SU-DHL-6 (cell line): Measurements from ENCODE around the gene ME3.

ENCODE experiments used
- H2AFZ ChIP-seq: fragments of 200-600 bp; sonication (generic); 2 replicates; pipeline ENCODE4 v1.6.1; 2014; ENCODE audit warnings: low read depth, mild to moderate bottlenecking, moderate library complexity, mixed read lengths, antibody characterized with exemption, low read length; ENCODE audit not compliant: severe bottlenecking
- H3F3A ChIP-seq: fragments of 200-600 bp; shearing (Covaris generic); 2 replicates; pipeline ENCODE4 v1.6.0; 2016; ENCODE audit warnings: antibody characterized with exemption, mild to moderate bottlenecking; ENCODE audit not compliant: insufficient read depth
- H3K27ac ChIP-seq: fragments of 200-600 bp; sonication (generic); 2 replicates; pipeline ENCODE4 v1.5.1; 2016; ENCODE audit warnings: low read depth, mild to moderate bottlenecking, low read length, moderate library complexity, mixed read lengths
- H3K27me3 ChIP-seq: fragments of 200-600 bp; sonication (generic), shearing (Covaris generic); 2 replicates; pipeline ENCODE4 v1.6.0; 2014; ENCODE audit warnings: mild to moderate bottlenecking, low read length
- H3K36me3 ChIP-seq: fragments of 200-600 bp; sonication (generic); 2 replicates; pipeline ENCODE4 v1.6.1; 2014; ENCODE audit warnings: mild to moderate bottlenecking, low read length, mixed read lengths
- H3K4me2 ChIP-seq: fragments of 300-600, 200-600 bp; shearing (Covaris generic), sonication (generic); 2 replicates; pipeline ENCODE4 v1.6.0; 2014; ENCODE audit warnings: low read length, low read depth, mild to moderate bottlenecking; ENCODE audit not compliant: poor library complexity, severe bottlenecking
- H3K4me3 ChIP-seq: fragments of 200-600 bp; sonication (generic); 2 replicates; pipeline ENCODE4 v1.5.1; 2014; ENCODE audit warnings: antibody characterized with exemption, low read length, mild to moderate bottlenecking, mixed read lengths; ENCODE audit not compliant: insufficient read depth, poor library complexity, severe bottlenecking
- H3K79me2 ChIP-seq: fragments of 200-600 bp; sonication (generic); 2 replicates; pipeline ENCODE4 v1.6.1; 2014; ENCODE audit warnings: mild to moderate bottlenecking, low read length, moderate library complexity; ENCODE audit not compliant: insufficient read depth
- H3K9ac ChIP-seq: fragments of 200-600 bp; sonication (generic); 2 replicates; pipeline ENCODE4 v1.7.0; 2014; ENCODE audit warnings: mild to moderate bottlenecking, low read length
- H3K9me2 ChIP-seq: fragments of 200-600 bp; sonication (generic); replicated peaks from 2 replicates; pipeline ENCODE4 v1.6.1; 2014; ENCODE audit warnings: low read length; ENCODE audit not compliant: insufficient read depth
- H3K9me3 ChIP-seq: fragments of 200-600 bp; sonication (generic); 2 replicates; pipeline ENCODE4 v1.6.1; 2014; ENCODE audit warnings: low read length, mixed read lengths; ENCODE audit not compliant: insufficient read depth
- H4K20me1 ChIP-seq: fragments of 200-600 bp; sonication (generic); 2 replicates; pipeline ENCODE4 v1.6.1; 2014; ENCODE audit warnings: low read depth, mild to moderate bottlenecking, antibody characterized with exemption, low read length, moderate library complexity, mixed read lengths
- EZH2phosphoT487 ChIP-seq: fragments of 200-600 bp; sonication (generic), shearing (Covaris generic); conservative IDR thresholded peaks from 2 replicates; pipeline ENCODE4 v1.6.1; 2018; ENCODE audit warnings: mild to moderate bottlenecking, antibody characterized with exemption, low read length, moderate library complexity, mixed read lengths
- TF ChIP-seq, protein P1 (sequence below): fragments of 200-600 bp; sonication (generic); IDR thresholded peaks from one replicate; pipeline ENCODE4 v1.5.1; 2017; ENCODE audit warnings: antibody characterized with exemption, mild to moderate bottlenecking, low read length, moderate library complexity; ENCODE audit not compliant: insufficient read depth, poor library complexity, severe bottlenecking

The ME3 gene

DNA sequence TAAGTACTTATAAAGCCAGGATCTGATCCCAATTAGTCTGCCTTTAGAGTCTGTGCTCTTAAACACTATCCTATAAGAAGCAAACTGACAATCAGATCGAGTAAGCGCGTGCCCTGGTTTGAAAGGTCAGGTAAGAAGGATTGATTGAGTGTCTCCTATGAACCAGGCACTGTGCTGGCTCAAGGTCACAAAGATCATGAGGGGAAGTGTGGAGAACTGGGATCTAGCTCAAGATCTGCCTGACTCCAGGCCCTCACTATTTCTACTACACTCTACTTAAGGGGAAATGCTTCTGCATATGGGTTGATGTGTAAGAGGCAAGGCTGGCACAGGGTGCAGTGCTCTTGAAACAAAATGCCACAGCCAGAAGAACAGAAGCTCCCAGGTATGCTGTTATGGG lies 77.0 kb downstream of the ME3 start:
- Histone ChIP-seq H2AFZ (no peak overlapping the region), H3K4me3 (no peak overlapping the region), H4K20me1 (no peaks in the 10 kb centered on the region), H3K4me2 (no peak overlapping the region), H3K36me3 (no peaks in the 10 kb centered on the region), H3K27me3 (no peaks in the 10 kb centered on the region), H3K9ac (no peak overlapping the region), H3F3A (no peaks in the 10 kb centered on the region), H3K9me3 (no peaks in the 10 kb centered on the region), H3K9me2 (no peaks in the 10 kb centered on the region), H3K27ac (no peak overlapping the region), H3K79me2 (no peaks in the 10 kb centered on the region)
- TF ChIP-seq, protein P1, sequence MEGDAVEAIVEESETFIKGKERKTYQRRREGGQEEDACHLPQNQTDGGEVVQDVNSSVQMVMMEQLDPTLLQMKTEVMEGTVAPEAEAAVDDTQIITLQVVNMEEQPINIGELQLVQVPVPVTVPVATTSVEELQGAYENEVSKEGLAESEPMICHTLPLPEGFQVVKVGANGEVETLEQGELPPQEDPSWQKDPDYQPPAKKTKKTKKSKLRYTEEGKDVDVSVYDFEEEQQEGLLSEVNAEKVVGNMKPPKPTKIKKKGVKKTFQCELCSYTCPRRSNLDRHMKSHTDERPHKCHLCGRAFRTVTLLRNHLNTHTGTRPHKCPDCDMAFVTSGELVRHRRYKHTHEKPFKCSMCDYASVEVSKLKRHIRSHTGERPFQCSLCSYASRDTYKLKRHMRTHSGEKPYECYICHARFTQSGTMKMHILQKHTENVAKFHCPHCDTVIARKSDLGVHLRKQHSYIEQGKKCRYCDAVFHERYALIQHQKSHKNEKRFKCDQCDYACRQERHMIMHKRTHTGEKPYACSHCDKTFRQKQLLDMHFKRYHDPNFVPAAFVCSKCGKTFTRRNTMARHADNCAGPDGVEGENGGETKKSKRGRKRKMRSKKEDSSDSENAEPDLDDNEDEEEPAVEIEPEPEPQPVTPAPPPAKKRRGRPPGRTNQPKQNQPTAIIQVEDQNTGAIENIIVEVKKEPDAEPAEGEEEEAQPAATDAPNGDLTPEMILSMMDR: no peak
- no peak for TF ChIP-seq EZH2phosphoT487

DNA sequence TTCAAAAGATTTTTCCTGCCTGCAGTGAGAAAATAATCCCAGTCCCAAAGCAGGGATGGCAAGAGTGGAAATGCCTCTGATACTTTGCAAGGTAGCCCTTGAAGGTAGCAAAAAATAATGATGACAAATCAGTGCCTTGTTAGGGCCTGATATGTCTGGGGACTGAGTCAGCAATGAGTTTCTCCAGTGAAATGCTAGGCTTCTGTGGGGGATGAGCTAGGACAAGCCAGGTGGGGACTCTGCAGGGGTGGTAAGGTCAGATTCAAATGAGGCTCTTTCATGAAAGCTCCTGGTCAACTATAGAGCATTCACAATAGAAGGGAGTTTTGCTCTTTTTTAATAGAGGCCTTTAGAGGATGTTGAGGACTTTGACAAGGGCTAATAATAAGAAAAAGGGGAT lies 77.7 kb downstream of the ME3 start:
- Histone ChIP-seq H3K4me3 (no peak overlapping the region), H3K27ac (no peak overlapping the region), H3K9me3 (no peaks in the 10 kb centered on the region), H3K4me2 (no peak overlapping the region), H4K20me1 (no peaks in the 10 kb centered on the region), H3K9me2 (no peaks in the 10 kb centered on the region), H2AFZ (no peak overlapping the region), H3K9ac (no peak overlapping the region), H3K79me2 (no peaks in the 10 kb centered on the region), H3K36me3 (no peaks in the 10 kb centered on the region), H3K27me3 (no peaks in the 10 kb centered on the region), H3F3A (no peaks in the 10 kb centered on the region)
- no peak for TF ChIP-seq EZH2phosphoT487
- TF ChIP-seq, protein P1: no peak

DNA sequence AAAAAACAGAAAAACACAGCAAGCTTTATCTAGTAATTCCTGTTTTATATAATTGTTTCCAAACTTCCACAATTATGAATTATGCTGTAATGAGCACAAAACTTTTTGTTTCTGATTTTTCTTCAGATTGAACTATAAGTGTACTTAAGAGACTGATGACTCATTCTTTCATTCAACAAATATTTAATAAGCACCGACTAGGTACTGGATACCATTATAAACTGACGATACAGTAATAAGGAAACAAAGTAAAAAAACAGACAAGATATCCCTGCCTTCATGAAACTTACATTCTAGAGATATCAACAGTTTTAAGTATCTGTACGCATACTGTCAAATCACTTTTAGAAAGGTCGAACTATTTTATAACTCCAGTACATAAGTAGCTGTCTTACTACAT lies 78.6 kb downstream of the ME3 start:
- Histone ChIP-seq H3K9me3 (no peaks in the 10 kb centered on the region), H3K4me3 (no peak overlapping the region), H3F3A (no peaks in the 10 kb centered on the region), H3K79me2 (no peaks in the 10 kb centered on the region), H3K36me3 (no peaks in the 10 kb centered on the region), H3K4me2 (no peak overlapping the region), H3K9ac (no peak overlapping the region), H3K9me2 (no peaks in the 10 kb centered on the region), H3K27me3 (no peaks in the 10 kb centered on the region), H3K27ac (no peak overlapping the region), H2AFZ (no peak overlapping the region), H4K20me1 (no peaks in the 10 kb centered on the region)
- TF ChIP-seq, protein P1: no peak
- TF ChIP-seq EZH2phosphoT487: no peak
